Caco-2 (cell line): Measurements from ENCODE around the gene UPF2. TPM values are rescaled to one million over a fixed set of nuclear protein-coding genes. Genes with fewer than 3 reads are reported as not detected.
A peak's percentile ranks its signal among the peaks of the same experiment; 100 is the strongest.

Experiments used
- BruUV-seq: library from RNA; stranded (reverse); fragments of 400-500 nt; replicated peaks from 2 replicates; lab custom pipeline; 2021; lab: Mats Ljungman, UMichigan
- CTCF ChIA-PET: fragments of 300-600 bp; sonication (Branson Sonifier 250); formaldehyde crosslinking; loops from one replicate; lab custom pipeline; 2022; ENCODE audit warnings: antibody characterized with exemption; lab: Charles Lee
- POLR2A ChIA-PET: fragments of 300-600 bp; sonication (Branson Sonifier 250); formaldehyde crosslinking; loops from one replicate; lab custom pipeline; 2022; ENCODE audit warnings: antibody characterized with exemption; lab: Charles Lee
- DNase-seq, 2 experiments: peaks; one replicate each; pipeline versions ENCODE4 v3.0.0 to v3.0.0-alpha.2; 2020 to 2022
- H3K27me3 ChIP-seq: replicated peaks from 2 replicates; pipeline ENCODE4 v1.6.0; 2011; ENCODE audit warnings: low read length; ENCODE audit not compliant: control insufficient read depth, insufficient read depth
- H3K36me3 ChIP-seq: 2 replicates; pipeline ENCODE4 v1.5.1; 2011; ENCODE audit warnings: low read length; ENCODE audit not compliant: control insufficient read depth, insufficient read depth
- H3K4me1 ChIP-seq: fragments of 250-450 bp; sonication (Bioruptor Pico); 2 replicates; pipeline ENCODE4 v1.5.1; 2020; ENCODE audit warnings: mild to moderate bottlenecking
- H3K4me3 ChIP-seq: 2 replicates; pipeline ENCODE4 v1.5.1; 2011; ENCODE audit warnings: low read depth, mild to moderate bottlenecking, control low read depth, low read length
- H3K9me3 ChIP-seq: fragments of 250-450 bp; sonication (Bioruptor Pico); 2 replicates; pipeline ENCODE4 v1.5.1; 2020; ENCODE audit warnings: mild to moderate bottlenecking, moderate library complexity
- H3K27ac Mint-ChIP-seq: one replicate; pipeline ENCODE4 v1.8.0; 2022; ENCODE audit warnings: mixed read lengths; ENCODE audit not compliant: unreplicated experiment
- H3K27me3 Mint-ChIP-seq: one replicate; pipeline ENCODE4 v1.8.0; 2022; ENCODE audit warnings: mixed read lengths; ENCODE audit not compliant: insufficient read depth, unreplicated experiment
- H3K36me3 Mint-ChIP-seq: one replicate; pipeline ENCODE4 v1.8.0; 2022; ENCODE audit warnings: mild to moderate bottlenecking, mixed read lengths; ENCODE audit not compliant: insufficient read depth, unreplicated experiment
- H3K4me1 Mint-ChIP-seq: one replicate; pipeline ENCODE4 v1.8.0; 2022; ENCODE audit warnings: low read depth, mixed read lengths; ENCODE audit not compliant: unreplicated experiment
- H3K4me3 Mint-ChIP-seq: one replicate; pipeline ENCODE4 v1.8.0; 2022; ENCODE audit warnings: mild to moderate bottlenecking, moderate library complexity, mixed read lengths; ENCODE audit not compliant: unreplicated experiment
- H3K9me3 Mint-ChIP-seq: one replicate; pipeline ENCODE4 v1.8.0; 2022; ENCODE audit warnings: mixed read lengths; ENCODE audit not compliant: unreplicated experiment
- CTCF ChIP-seq, 2 experiments: fragments of 200-600 bp in 1 of 2; IDR thresholded peaks; 1 replicate in 1 of 2; 2 replicates in 1 of 2; pipeline versions ENCODE4 v1.5.1 to v1.8.0; 2011 to 2022; ENCODE audit warnings: antibody characterized with exemption in 1 of 2, control low read depth in 1 of 2, inconsistent platforms in 1 of 2, low read depth in 1 of 2, low read length in 1 of 2, mild to moderate bottlenecking in 1 of 2, moderate library complexity in 1 of 2; ENCODE audit not compliant: insufficient read depth in 1 of 2, severe bottlenecking in 1 of 2, unreplicated experiment in 1 of 2
- intact Hi-C: fragments of 100-400 bp; cut with micrococcal nuclease; formaldehyde crosslinking; loops from one replicate; pipeline ENCODE4 v1.10.0; 2022; ENCODE audit not compliant: unreplicated experiment
- total RNA-seq: library from RNA; stranded (reverse); gene quantifications from 2 replicates; pipeline ENCODE4 v1.2.3, GENCODE V29; 2022

The UPF2 gene
- total RNA-seq, 1 experiment from 2014 or later = 40.6 TPM

DNA sequence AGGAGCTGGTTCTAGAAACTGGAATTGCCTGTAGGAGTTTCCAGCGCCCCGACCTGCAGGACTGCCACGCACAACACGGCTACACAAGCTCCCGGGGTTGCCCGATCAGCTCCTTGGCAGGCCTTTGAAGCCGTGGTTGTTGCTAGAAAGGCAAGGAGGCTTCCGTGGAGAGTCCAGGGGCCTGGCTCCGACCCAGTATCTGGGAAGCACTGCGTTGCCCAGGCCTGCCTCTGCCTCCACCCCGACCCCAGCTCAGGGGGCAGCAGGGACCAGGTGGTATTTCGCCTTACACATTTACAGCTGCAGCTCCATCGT, 165.1 kb downstream of the UPF2 start:
- peak overlapping the region; percentile 97 for H3K27ac Mint-ChIP-seq
- intact Hi-C loops = no loop called here

DNA sequence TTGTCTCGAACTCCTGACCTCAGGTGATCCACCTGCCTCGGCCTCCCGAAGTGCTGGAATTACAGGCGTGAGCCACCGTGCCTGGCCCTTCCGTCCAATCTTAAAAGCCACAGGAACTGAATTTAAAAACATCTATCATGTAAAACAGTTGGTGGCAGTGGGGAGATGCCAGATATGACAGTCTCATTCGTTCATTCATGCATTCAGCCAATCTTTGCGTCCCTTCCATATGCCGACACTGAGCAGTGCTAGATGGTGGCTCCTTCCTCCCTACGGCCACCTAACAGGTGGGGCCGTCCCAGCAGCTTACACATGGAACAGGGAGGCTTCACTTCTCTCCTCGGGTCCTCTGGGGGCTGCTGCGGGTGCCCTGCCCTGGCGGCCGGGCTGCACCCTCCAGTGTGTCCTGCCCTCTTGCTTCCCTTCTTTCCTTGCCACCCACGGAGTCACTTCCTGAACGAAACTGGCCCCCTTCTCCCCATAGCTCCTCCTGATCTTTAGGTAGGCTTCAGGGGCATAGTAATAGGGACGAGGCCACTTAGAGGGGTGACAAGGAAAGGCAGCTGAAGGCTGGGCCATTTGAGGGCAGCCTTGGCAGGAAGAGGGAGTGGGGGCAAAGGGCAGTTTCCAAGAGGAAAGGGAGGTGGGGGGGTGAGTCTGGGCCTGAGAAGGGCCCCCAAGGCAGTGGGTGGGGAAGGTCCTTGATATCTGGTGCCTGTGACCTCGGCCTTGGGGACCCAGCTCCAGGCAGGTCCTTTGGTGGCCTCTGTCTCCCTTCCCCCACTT, 165.6 kb downstream of the UPF2 start:
- Histone ChIP-seq H3K27me3 (no peaks in the 10 kb centered on the region), H3K4me3 (no peak overlapping the region), H3K9me3 (no peaks in the 10 kb centered on the region), H3K4me1 (peaks cover 66% of the 10 kb centered on the region), H3K36me3 (no peaks in the 10 kb centered on the region; the same call in 1 of the 2 replicates)
- Mint-ChIP-seq H3K9me3 (no peaks in the 10 kb centered on the region), H3K27ac (peak overlapping the region; percentile 97), H3K4me3 (peak overlapping the region; percentile 72), H3K36me3 (peaks cover 77% of the 10 kb centered on the region), H3K4me1 (peaks cover 63% of the 10 kb centered on the region), H3K27me3 (no peaks in the 10 kb centered on the region)
- POLR2A ChIA-PET = interaction anchor here (1.4 to 3.0 kb wide), 4 partner anchors 9 to 166 kb away, joined by 9 to 39 read pairs (median 12); partner anchors contain the start of gene UPF2
- intact Hi-C loops = no loop called here
- CTCF ChIA-PET = interaction anchor here (1.1 kb wide), 1 partner anchor 9 kb away, joined by 3 read pairs; no protein-coding TSS in a partner anchor
- peak in 1 of 2 experiments; percentile 66 for DNase-seq
- TF ChIP-seq CTCF (IDR thresholded peaks at IDR 0.05; ENCODE audit: insufficient read depth in 1 of 2, low read depth in 1 of 2, low read length in 1 of 2, severe bottlenecking in 1 of 2, unreplicated experiment in 1 of 2) = no peak
- no TSS peak for BruUV-seq

More for the DNA sequence above, 165.1 kb downstream of the UPF2 start:
- Mint-ChIP-seq H3K9me3 (no peaks in the 10 kb centered on the region), H3K4me1 (peaks cover 68% of the 10 kb centered on the region), H3K27me3 (no peaks in the 10 kb centered on the region), H3K36me3 (peaks cover 71% of the 10 kb centered on the region), H3K4me3 (no peak overlapping the region)
- DNase-seq = no peak
- H3K4me3 ChIP-seq = no peak overlapping the region
- no peaks in the 10 kb centered on the region; the same call in 1 of the 2 replicates for H3K36me3 ChIP-seq
- H3K9me3 ChIP-seq = no peaks in the 10 kb centered on the region
- ChIA-PET POLR2A (no interaction called here), CTCF (no interaction called here)
- peaks cover 71% of the 10 kb centered on the region for H3K4me1 ChIP-seq
- TF ChIP-seq CTCF (IDR thresholded peaks at IDR 0.05; ENCODE audit: insufficient read depth in 1 of 2, low read depth in 1 of 2, low read length in 1 of 2, severe bottlenecking in 1 of 2, unreplicated experiment in 1 of 2) = no peak
- no peaks in the 10 kb centered on the region for H3K27me3 ChIP-seq
- no TSS peak for BruUV-seq

GRCh38 chr10:11876324-11876723, 166.3 kb downstream of the UPF2 start:
- H3K27ac Mint-ChIP-seq = peak overlapping the region; percentile 97
- Histone ChIP-seq H3K9me3 (no peaks in the 10 kb centered on the region), H3K36me3 (no peaks in the 10 kb centered on the region; the same call in 1 of the 2 replicates), H3K4me1 (peaks cover 63% of the 10 kb centered on the region), H3K4me3 (no peak overlapping the region), H3K27me3 (no peaks in the 10 kb centered on the region)
- ChIA-PET CTCF (interaction anchor here (0.6 to 2.4 kb wide), 7 partner anchors 10 to 93 kb away, joined by 3 to 16 read pairs (median 3); no protein-coding TSS in a partner anchor), POLR2A (interaction anchor here (0.6 to 3.0 kb wide), 21 partner anchors 10 to 166 kb away, joined by 3 to 39 read pairs (median 6); partner anchors contain the start of gene UPF2)
- no peak for TF ChIP-seq CTCF (IDR thresholded peaks at IDR 0.05; ENCODE audit: insufficient read depth in 1 of 2, low read depth in 1 of 2, low read length in 1 of 2, severe bottlenecking in 1 of 2, unreplicated experiment in 1 of 2)
- H3K27me3 Mint-ChIP-seq = no peaks in the 10 kb centered on the region
- no peak for DNase-seq
- TSS peak; percentile 74 for BruUV-seq
- H3K4me3 Mint-ChIP-seq = peak overlapping the region; percentile 72
- H3K9me3 Mint-ChIP-seq = no peaks in the 10 kb centered on the region
- intact Hi-C loops = no loop called here
- peaks cover 60% of the 10 kb centered on the region for H3K4me1 Mint-ChIP-seq
- H3K36me3 Mint-ChIP-seq = peaks cover 79% of the 10 kb centered on the region
